Endodermal cell (in vitro differentiated cells): ENCODE results near the gene CACNA1I. TPM values are rescaled to one million over a fixed set of nuclear protein-coding genes. Genes with fewer than 3 reads are reported as not detected.
A peak's percentile ranks its signal among the peaks of the same experiment; 100 is the strongest.

Source experiments
- DNase-seq: peaks from one replicate; pipeline ENCODE4 v3.0.0-alpha.2; 2017
- H3K27ac ChIP-seq: 2 replicates; pipeline ENCODE4 v1.5.1; 2013; ENCODE audit warnings: mild to moderate bottlenecking, low read depth, low read length, moderate library complexity
- H3K27me3 ChIP-seq: 2 replicates; pipeline ENCODE4 v1.6.1; 2013; ENCODE audit warnings: mild to moderate bottlenecking, low read length, moderate library complexity; ENCODE audit not compliant: insufficient read depth, control insufficient read depth, poor library complexity, severe bottlenecking
- H3K36me3 ChIP-seq: 2 replicates; pipeline ENCODE4 v1.7.0; 2013; ENCODE audit warnings: mild to moderate bottlenecking, low read length, moderate library complexity; ENCODE audit not compliant: control insufficient read depth, insufficient read depth
- H3K4me1 ChIP-seq: one replicate; pipeline ENCODE4 v1.7.0; 2013; ENCODE audit warnings: low read length; ENCODE audit not compliant: control insufficient read depth, insufficient read depth
- H3K4me3 ChIP-seq: 2 replicates; pipeline ENCODE4 v1.5.1; 2013; ENCODE audit warnings: mild to moderate bottlenecking, low read length, moderate library complexity
- H3K9ac ChIP-seq: 2 replicates; pipeline ENCODE4 v1.6.1; 2013; ENCODE audit warnings: mild to moderate bottlenecking, low read length, moderate library complexity; ENCODE audit not compliant: poor library complexity, severe bottlenecking; ENCODE audit errors: extremely low read depth
- H3K9me3 ChIP-seq: 2 replicates; pipeline ENCODE4 v1.6.1; 2013; ENCODE audit warnings: mild to moderate bottlenecking, low read length, moderate library complexity; ENCODE audit not compliant: control insufficient read depth
- H3K27ac Mint-ChIP-seq: 2 replicates; pipeline ENCODE4 v1.8.0; 2020; ENCODE audit warnings: mixed read lengths
- H3K27me3 Mint-ChIP-seq: 2 replicates; pipeline ENCODE4 v1.8.0; 2021; ENCODE audit warnings: mild to moderate bottlenecking, mixed read lengths; ENCODE audit not compliant: insufficient read depth
- H3K36me3 Mint-ChIP-seq: 2 replicates; pipeline ENCODE4 v1.8.0; 2020; ENCODE audit warnings: low read depth, mixed read lengths
- H3K4me1 Mint-ChIP-seq: 2 replicates; pipeline ENCODE4 v1.8.0; 2020; ENCODE audit warnings: mixed read lengths
- H3K4me3 Mint-ChIP-seq: 2 replicates; pipeline ENCODE4 v1.8.0; 2020; ENCODE audit warnings: mild to moderate bottlenecking, moderate library complexity, mixed read lengths
- H3K9me3 Mint-ChIP-seq: 2 replicates; pipeline ENCODE4 v1.8.0; 2020; ENCODE audit warnings: mild to moderate bottlenecking, mixed read lengths
- WGBS, 2 experiments: methylation state at CpG; one replicate each; pipeline versions ENCODE4 v1.1.5 to v1.1.7; 2013; ENCODE audit warnings: missing lambda C conversion rate in 2 of 2, mixed read lengths in 1 of 2; ENCODE audit not compliant: insufficient coverage in 1 of 2, insufficient read length in 1 of 2; 5-methylcytosine and 5-hydroxymethylcytosine counted together
- total RNA-seq, 2 donors: library from RNA; stranded (reverse); fragmentation: NEBNext Ultra II Directional in 1 of 2; extraction: Animal tissue kit (Norgen Biotek cat#: 25700) in 1 of 2; gene quantifications; 2 replicates in 1 of 2; 3 replicates in 1 of 2; pipeline ENCODE4 v1.2.1, GENCODE V29; 2021
- TF ChIP-seq, protein P1 (sequence below): fragments of 200-600 bp; sonication (generic); conservative IDR thresholded peaks from 2 replicates; pipeline ENCODE4 v1.5.0; 2021; ENCODE audit warnings: antibody characterized with exemption, mild to moderate bottlenecking

Gene CACNA1I
- total RNA-seq, 2 donors from 2014 or later: 1.2 to 2.2 TPM

- Histone ChIP-seq H3K9me3 (no peaks in the 10 kb centered on the region), H3K27me3 (no peaks in the 10 kb centered on the region), H3K27ac (no peak overlapping the region), H3K4me1 (no peaks in the 10 kb centered on the region), H3K4me3 (no peak overlapping the region), H3K36me3 (no peaks in the 10 kb centered on the region), H3K9ac (no peak overlapping the region)
- WGBS, 2 experiments: 90 to 94% methylated on average over 7 to 9 of the region's 9 CpGs
- Mint-ChIP-seq H3K27ac (no peak overlapping the region), H3K4me1 (no peaks in the 10 kb centered on the region), H3K36me3 (no peaks in the 10 kb centered on the region), H3K9me3 (no peaks in the 10 kb centered on the region), H3K27me3 (peaks cover 10% of the 10 kb centered on the region), H3K4me3 (no peak overlapping the region)
- TF ChIP-seq, protein P1, sequence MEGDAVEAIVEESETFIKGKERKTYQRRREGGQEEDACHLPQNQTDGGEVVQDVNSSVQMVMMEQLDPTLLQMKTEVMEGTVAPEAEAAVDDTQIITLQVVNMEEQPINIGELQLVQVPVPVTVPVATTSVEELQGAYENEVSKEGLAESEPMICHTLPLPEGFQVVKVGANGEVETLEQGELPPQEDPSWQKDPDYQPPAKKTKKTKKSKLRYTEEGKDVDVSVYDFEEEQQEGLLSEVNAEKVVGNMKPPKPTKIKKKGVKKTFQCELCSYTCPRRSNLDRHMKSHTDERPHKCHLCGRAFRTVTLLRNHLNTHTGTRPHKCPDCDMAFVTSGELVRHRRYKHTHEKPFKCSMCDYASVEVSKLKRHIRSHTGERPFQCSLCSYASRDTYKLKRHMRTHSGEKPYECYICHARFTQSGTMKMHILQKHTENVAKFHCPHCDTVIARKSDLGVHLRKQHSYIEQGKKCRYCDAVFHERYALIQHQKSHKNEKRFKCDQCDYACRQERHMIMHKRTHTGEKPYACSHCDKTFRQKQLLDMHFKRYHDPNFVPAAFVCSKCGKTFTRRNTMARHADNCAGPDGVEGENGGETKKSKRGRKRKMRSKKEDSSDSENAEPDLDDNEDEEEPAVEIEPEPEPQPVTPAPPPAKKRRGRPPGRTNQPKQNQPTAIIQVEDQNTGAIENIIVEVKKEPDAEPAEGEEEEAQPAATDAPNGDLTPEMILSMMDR: peak; percentile 11
- DNase-seq: no peak
Measured at GRCh38 chr22:39641660-39642310, 71.2 kb downstream of the CACNA1I start.

DNA sequence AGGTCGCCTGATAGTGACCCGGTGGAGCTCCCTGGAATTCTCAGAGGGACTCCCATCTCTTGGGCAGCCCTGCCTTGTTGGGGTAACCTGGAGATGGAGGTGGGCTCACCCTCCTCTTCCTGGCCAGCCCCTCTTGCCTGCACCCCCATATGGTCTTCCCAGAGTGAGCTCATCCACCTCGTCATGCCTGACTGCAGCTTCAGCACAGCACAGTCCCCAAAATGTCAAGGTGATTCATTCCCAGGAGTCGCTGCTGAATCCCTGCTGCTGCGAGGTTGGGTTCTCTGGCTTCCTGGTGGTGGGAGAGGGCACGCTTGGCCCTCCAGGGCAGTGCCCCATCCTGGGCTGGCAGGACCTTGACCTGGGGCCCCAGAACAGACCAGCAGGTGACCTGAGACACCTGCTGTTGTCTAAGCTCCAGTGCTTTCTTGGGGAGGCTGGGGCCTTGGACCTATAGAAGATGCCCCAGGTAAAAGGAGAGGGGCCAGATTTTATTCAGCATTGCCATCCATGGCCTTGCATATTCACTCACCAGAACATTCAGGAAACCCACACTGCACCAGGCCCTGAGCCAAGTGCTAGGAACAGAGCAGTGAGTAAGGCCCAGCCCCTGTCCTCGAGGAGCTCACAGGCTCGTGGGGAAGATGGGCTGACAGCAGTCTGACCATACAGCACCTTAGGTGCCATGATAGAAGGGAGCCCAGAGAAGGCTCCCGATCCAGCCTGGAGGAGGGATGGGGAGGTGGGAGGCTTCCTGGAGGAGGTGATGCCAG is 72.9 kb downstream of the CACNA1I start:
- Histone ChIP-seq H3K27ac (no peak overlapping the region), H3K9ac (no peak overlapping the region), H3K36me3 (no peaks in the 10 kb centered on the region), H3K4me3 (no peak overlapping the region), H3K9me3 (no peaks in the 10 kb centered on the region), H3K4me1 (no peaks in the 10 kb centered on the region), H3K27me3 (no peaks in the 10 kb centered on the region)
- 86 to 87% methylated on average over 5 to 9 of the region's 9 CpGs for WGBS, 2 experiments
- no peak for DNase-seq
- Mint-ChIP-seq H3K27ac (no peak overlapping the region), H3K4me3 (no peak overlapping the region), H3K27me3 (peaks cover 10% of the 10 kb centered on the region), H3K36me3 (no peaks in the 10 kb centered on the region), H3K4me1 (no peaks in the 10 kb centered on the region), H3K9me3 (no peaks in the 10 kb centered on the region)
- TF ChIP-seq, protein P1: no peak

GRCh38 chr22:39645532-39645931 is 75.0 kb downstream of the CACNA1I start:
- Histone ChIP-seq H3K9ac (no peak overlapping the region), H3K27me3 (no peaks in the 10 kb centered on the region), H3K36me3 (no peaks in the 10 kb centered on the region), H3K9me3 (no peaks in the 10 kb centered on the region), H3K4me1 (no peaks in the 10 kb centered on the region), H3K4me3 (no peak overlapping the region), H3K27ac (no peak overlapping the region)
- H3K9me3 Mint-ChIP-seq: no peaks in the 10 kb centered on the region
- peaks cover 10% of the 10 kb centered on the region for H3K27me3 Mint-ChIP-seq
- no peak overlapping the region for H3K4me3 Mint-ChIP-seq
- WGBS, 2 experiments: 91 to 93% methylated on average over 2 to 6 of the region's 6 CpGs
- TF ChIP-seq, protein P1: no peak
- H3K4me1 Mint-ChIP-seq: no peaks in the 10 kb centered on the region
- no peak for DNase-seq
- no peaks in the 10 kb centered on the region for H3K36me3 Mint-ChIP-seq
- no peak overlapping the region for H3K27ac Mint-ChIP-seq
